HG03280 (cell line): ENCODE measurements around the gene TMUB1.

Source experiments
- ATAC-seq: cut with Tn5 transposase; IDR thresholded peaks from one replicate; pipeline ENCODE4 v1.9.1; 2021; ENCODE audit warnings: mild to moderate bottlenecking, moderate library complexity; ENCODE audit not compliant: unreplicated experiment

TMUB1 gene

GRCh38 chr7:151071032-151071866, 12.0 kb downstream of the TMUB1 start:
- ATAC-seq: no peak

- ATAC-seq: no peak
Measured at GRCh38 chr7:151070574-151070960, 12.7 kb downstream of the TMUB1 start.

GRCh38 chr7:151069841-151070573, 13.3 kb downstream of the TMUB1 start:
- no peak for ATAC-seq

GRCh38 chr7:151068069-151068773, 15.1 kb downstream of the TMUB1 start:
- no peak for ATAC-seq

- ATAC-seq: no peak
Measured at GRCh38 chr7:151066273-151066974, 16.9 kb downstream of the TMUB1 start.

- ATAC-seq: no peak
Measured at GRCh38 chr7:151065516-151065915, 17.8 kb downstream of the TMUB1 start.

- no peak for ATAC-seq
Measured at GRCh38 chr7:151064993-151065392, 18.3 kb downstream of the TMUB1 start.

- no peak for ATAC-seq
Measured at GRCh38 chr7:151064454-151064853, 18.8 kb downstream of the TMUB1 start.

GRCh38 chr7:151063212-151063561, 20.1 kb downstream of the TMUB1 start:
- no peak for ATAC-seq

- no peak for ATAC-seq
Measured at GRCh38 chr7:151062399-151063211, 20.7 kb downstream of the TMUB1 start.

- no peak for ATAC-seq
Measured at GRCh38 chr7:151062111-151062398, 21.2 kb downstream of the TMUB1 start.

- ATAC-seq: no peak
Measured at GRCh38 chr7:151061213-151062110, 21.8 kb downstream of the TMUB1 start.

- ATAC-seq: no peak
Measured at GRCh38 chr7:151060416-151061212, 22.7 kb downstream of the TMUB1 start.

- ATAC-seq: no peak
Measured at GRCh38 chr7:151060113-151060415, 23.2 kb downstream of the TMUB1 start.

GRCh38 chr7:151059367-151060112, 23.8 kb downstream of the TMUB1 start, which contains the start of gene SLC4A2:
TSS of gene SLC4A2 (plus strand) at chr7:151059589. CDS start at chr7:151061988, 2,399 bp downstream.
- ATAC-seq: peak; percentile 32

- no peak for ATAC-seq
Measured at GRCh38 chr7:151058781-151059366, 24.4 kb downstream of the TMUB1 start.

- peak; percentile 88 for ATAC-seq
Measured at GRCh38 chr7:151057989-151058780, 25.1 kb downstream of the TMUB1 start.
